HG03175 (cell line): ENCODE data around the gene CYP2A6.
"Not testable (repeated sequence)": the region's sequence is repeated elsewhere in the genome, so short reads cannot be mapped to it uniquely, and the experiment has no call there.

Experiments used
- ATAC-seq: cut with Tn5 transposase; IDR thresholded peaks from one replicate; pipeline ENCODE4 v1.9.1; 2021; ENCODE audit warnings: mild to moderate bottlenecking, moderate library complexity; ENCODE audit not compliant: unreplicated experiment

The CYP2A6 gene, protein sequence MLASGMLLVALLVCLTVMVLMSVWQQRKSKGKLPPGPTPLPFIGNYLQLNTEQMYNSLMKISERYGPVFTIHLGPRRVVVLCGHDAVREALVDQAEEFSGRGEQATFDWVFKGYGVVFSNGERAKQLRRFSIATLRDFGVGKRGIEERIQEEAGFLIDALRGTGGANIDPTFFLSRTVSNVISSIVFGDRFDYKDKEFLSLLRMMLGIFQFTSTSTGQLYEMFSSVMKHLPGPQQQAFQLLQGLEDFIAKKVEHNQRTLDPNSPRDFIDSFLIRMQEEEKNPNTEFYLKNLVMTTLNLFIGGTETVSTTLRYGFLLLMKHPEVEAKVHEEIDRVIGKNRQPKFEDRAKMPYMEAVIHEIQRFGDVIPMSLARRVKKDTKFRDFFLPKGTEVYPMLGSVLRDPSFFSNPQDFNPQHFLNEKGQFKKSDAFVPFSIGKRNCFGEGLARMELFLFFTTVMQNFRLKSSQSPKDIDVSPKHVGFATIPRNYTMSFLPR

DNA sequence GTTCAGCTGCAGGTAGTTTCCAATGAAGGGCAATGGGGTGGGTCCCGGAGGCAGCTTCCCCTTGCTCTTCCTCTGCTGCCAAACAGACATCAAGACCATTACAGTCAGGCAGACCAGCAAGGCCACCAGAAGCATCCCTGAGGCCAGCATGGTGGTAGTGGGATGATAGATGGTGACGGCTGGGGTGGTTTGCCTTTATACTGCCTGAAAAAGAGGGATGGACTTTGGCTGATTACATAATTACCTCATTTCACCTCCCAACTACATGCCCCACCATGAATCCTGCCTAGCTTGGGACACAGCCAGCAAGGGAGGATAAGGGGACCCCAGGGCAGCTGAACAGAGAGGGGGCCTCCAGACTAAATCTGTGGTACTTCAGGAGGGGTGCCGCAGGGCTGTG lies at the start of gene CYP2A6:
Gene CYP2A6 (minus strand): TSS at position 171 of the 400 bp plus-strand sequence. CDS start 21 bp downstream, at position 150.
- ATAC-seq: not testable (repeated sequence)

DNA sequence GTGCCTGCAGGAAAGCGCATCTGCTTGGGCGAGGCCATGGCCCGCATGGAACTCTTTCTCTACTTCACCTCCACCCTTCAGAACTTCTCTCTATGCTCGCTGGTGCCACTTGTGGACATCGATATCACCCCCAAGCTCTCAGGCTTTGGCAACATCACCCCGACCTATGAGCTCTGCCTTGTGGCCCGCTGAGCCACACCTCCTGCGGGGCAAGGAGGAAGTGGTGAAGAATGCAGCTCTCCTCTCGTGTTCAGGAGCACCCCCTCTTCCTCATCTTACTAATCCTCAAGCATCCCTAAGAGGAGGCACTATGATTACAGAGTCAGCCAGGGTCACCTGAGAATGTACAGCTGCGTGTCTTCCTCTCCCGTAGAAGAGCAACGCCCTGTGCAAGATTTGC lies 49.7 kb upstream of the CYP2A6 start:
- ATAC-seq: not testable (repeated sequence)

DNA sequence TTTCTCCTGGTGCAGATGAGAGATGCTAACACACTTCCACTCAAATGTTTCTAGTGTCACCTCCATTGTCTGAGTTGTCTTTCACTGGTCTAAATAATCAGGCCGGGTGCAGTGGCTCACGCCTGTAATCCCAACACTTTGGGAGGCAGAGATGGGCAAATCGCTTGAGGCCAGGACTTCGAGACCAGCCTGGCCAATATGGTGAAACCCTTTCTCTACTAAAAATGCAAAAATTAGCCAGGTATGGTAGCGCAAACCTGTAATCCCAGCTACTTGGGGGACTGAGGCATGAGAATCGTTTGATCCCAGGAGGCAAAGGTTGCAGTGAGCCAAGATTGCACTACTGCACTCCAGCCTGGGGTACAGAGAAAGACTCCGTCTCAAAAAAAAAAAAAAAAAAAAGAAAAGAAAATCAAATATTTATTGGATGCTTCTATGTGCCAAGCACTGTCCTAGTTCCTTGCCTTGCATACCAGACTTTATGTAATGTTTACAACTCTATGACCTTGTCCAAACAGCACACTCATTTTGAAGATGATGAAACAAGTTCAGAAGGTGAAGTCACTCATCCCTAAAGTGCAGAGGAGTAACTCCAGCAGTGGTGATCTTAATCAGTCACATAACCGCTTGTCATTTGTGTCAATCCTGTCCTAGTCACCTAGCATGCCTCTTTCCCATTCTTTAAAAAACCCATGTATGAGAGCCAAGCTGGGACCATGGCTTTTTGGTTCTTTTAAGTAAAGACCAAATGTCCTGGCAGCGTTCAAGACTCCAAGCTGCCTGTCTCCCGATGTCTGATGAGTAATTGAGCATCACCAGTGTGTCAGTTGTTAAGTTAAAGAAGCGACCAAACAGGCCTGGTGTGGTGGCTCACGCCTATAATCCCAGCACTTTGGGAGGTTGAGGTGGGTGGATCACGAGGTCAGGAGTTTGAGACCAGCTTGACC lies 46.9 kb upstream of the CYP2A6 start:
- ATAC-seq: not testable (repeated sequence)

DNA sequence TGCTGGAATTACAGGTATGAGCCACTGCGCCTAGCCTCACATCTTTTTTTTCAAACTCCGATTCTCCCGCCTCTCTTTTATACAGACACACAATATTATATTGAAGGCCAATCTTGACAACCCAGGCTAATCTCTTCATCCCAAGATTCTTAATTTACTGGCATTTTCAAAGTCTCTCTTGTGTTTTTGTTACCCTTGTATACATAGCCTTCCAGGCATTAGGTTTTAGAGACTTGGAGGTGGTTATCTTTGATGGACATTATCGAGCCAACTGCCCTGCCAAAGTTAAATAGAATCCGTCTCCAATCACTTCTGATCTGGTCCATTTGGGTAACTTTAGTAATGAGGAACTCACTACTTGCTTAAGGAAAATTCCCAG lies 46.2 kb upstream of the CYP2A6 start:
- no peak for ATAC-seq

DNA sequence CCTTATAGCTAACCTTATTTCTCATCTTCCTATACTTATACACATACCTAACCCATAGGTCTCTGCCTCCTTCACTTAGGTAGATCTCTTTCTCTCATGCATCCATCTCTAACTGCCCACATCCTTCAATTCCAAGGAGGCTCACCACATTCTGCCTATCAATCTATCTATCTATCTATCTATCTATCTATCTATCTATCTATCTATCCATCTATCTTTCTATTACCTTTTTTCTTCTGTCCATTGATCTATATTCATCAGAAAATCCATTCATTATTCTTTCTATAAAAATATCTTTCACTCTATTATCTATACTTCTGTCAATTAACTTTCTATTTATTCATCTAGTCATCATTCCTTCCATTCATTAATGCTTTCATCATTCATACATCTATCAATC lies 42.9 kb upstream of the CYP2A6 start:
- ATAC-seq: no peak

DNA sequence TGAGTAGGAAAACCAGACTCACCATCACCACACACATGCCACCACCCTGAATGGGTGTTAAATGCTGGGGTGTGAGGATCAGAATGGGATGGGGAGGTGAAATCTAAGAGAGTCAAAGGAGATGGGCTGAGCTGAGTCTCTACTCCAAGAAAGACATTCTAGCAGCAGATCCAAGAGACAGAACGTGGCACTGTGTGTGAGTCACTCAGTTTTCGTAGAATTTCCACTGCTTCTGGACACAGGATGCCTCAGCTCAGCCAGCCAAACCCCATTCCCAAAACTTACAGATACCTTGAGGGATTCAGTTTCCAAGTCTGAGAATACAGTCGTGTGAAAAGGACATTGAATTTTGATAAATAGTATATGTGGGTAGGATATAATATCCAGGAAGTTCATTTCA lies 39.1 kb upstream of the CYP2A6 start:
- ATAC-seq: no peak

DNA sequence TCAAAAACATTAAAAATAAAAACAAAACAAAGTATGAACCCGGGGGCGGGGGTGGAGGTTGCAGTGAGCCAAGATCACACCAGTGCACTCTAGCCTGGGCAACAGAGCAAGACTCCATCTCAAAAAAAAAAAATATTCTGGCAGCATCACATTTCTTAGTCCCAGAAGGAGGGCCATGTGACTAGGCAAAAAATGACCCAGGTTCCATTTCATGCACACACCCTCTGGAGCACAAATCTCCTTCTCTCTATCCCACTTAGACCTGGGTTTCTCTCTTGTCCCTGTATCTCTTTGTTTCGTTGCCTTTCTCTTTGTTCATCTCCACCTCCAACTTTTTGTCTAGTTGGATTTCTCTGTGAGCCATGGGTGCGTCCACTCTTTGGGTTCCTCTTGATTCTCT lies 37.9 kb upstream of the CYP2A6 start:
- no peak for ATAC-seq

DNA sequence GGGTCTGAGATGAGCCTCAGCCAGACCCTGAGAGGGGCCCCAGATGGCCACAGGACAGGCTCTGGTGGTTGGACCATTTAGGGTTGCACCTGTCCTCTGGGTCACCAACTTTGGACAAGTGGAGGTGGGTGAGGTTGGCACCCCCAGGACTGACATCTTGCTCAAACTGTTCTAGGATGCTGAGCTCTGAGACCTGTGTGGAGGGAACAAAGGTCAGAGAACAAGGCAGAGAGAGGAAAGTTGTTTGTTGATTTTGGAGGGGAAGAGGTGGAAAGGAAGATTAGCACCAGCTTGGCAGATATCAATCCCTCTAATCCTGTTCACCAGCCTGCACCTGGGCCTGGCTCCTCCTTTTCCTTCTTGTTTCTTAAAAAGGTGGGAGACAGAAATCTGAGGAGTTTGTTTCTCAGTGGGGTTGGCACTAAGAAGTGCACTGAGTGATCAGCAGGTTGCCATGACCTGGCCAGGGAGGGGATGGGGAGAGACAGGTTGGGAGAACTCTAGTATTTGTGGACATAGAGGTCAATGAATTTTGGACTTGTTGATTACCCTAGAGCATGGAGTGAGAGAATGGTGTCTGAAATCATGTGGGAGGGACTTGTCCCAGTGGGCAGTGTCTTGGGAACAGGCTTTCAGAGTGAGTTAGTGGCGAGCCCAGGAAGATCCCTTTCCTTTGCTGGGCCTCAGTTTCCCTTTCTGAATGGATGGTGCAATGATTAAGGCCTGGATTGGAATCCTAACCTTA lies 34.1 kb upstream of the CYP2A6 start:
- ATAC-seq: not testable (repeated sequence)

DNA sequence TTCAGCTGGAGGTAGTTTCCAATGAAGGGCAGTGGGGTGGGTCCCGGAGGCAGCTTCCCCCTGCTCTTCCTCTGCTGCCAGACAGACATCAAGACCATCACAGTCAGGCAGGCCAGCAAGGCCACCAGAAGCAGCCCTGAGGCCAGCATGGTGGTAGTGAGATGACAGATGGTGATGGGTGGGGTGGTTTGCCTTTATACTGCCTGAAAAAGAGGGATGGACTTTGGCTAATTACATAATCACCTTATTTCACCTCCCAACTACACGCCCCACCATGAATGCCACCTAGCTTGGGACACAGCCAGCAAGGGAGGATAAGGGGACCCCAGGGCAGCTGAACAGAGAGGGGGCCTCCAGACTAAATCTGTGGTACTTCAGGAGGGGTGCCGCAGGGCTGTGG lies 31.8 kb upstream of the CYP2A6 start, which contains the start of gene CYP2A7:
Gene CYP2A7 (minus strand): TSS at position 170 of the 400 bp plus-strand sequence. CDS start 21 bp downstream, at position 149.
- not testable (repeated sequence) for ATAC-seq

DNA sequence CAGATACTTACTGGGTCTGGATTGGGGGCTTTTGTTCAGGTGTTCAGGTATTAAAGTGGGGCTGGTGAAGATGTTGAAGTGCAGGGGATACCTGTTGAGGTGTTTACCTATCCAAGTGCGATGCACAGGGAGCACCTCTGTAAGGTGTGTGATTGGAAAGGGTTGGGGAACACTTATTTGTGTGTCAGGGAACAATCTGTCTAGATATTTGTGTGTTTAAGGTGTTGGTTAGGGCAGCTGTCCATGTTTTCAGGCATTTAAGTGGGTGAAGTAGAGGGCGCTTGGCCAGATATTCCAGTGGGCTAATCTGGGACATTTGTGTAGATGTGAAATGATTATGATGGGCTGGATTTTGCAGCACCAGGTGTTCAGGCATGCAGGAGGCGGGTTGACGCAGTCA lies 29.1 kb upstream of the CYP2A6 start:
- not testable (repeated sequence) for ATAC-seq

DNA sequence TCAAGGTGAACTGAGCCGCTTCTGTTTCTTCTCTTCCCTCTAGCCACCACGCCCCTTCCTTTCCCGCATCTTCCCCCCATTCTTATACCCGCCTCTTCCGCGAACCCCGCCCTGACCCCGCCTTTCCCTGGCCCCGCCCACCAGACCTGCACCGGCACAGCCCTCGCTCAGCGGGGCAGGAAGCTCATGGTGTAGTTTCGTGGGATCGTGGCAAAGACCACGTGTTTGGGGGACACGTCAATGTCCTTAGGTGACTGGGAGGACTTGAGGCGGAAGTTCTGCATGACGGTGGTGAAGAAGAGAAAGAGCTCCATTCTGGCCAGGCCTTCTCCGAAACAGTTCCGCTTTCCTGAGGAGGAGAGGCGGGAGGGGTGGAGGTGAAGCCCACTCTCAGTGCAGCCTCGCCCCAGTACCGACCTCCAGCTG lies 25.3 kb upstream of the CYP2A6 start:
- ATAC-seq: not testable (repeated sequence)

DNA sequence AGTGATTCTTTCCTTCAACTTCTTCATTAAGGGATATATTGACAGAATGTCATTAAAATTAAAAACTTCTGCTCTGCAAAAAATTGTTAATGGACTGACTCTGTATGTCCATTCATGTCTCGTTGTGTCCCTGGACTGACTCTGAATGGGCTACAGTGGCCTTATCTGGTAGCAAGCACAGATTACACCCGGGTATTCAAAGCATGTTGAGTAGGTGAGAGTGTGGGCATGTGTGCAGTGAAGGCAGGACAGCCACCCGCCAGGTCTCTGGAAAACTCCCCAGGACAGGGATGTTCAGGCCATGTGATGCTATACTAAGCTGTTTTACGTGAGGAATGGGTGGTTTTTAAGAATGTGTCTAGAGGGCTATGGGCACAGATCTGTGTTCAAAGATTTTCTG lies 24.6 kb upstream of the CYP2A6 start:
- ATAC-seq: not testable (repeated sequence)

DNA sequence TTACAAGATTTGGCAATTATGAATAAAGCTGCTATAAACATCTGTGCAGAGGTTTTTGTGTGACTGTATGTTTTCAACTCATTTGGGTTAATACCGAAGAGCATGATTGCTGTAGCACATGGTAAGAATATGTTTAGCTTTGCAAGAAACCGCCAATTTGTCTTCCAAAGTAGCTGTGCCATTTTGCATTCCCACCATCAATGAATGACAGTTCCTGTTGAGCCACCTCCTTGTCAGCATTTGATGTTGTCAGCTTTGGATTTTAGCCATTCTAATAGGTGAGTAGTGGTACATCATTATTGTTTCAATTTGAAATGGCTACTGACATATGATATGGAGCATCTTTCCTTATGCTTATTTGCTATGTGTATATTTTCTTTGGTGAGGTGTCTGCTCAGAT lies 23.6 kb upstream of the CYP2A6 start:
- not testable (repeated sequence) for ATAC-seq

DNA sequence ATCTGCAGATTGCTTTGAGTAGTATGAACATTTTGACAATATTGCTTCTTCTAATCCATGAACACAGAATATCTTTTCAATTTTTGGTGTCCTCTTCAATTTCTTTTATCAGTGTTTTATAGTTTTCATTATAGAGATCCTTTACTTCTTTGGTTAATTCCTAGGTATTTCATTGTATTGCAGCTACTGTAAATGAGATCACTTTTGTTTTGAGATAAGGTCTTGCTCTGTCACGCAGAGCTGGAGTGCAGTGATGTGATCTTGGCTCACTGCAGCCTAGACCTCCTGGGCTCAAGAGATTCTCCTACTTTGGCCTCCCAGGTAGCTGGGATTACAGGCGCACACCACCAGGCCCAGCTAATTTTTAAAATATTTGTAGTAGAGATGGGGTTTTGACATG lies 22.0 kb upstream of the CYP2A6 start:
- no peak for ATAC-seq

DNA sequence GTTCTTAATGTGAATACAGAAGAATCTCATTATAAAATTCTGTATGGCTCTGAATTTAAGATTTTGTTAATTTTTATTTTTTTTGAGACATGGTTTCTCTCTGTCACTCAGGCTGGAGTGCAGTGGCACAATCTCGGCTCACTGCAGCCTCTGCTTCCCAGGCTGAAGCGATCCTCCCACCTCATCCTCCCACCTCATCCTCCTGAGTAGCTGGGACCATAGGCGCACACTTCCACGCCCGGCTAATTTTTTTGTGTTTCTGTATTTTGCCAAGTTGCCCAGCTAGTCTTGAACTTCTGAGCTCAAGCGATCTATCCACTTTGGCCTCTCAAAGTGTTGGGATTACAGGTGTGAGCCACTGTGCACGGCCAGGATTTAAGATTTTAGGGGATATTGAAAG lies 17.5 kb upstream of the CYP2A6 start:
- no peak for ATAC-seq

DNA sequence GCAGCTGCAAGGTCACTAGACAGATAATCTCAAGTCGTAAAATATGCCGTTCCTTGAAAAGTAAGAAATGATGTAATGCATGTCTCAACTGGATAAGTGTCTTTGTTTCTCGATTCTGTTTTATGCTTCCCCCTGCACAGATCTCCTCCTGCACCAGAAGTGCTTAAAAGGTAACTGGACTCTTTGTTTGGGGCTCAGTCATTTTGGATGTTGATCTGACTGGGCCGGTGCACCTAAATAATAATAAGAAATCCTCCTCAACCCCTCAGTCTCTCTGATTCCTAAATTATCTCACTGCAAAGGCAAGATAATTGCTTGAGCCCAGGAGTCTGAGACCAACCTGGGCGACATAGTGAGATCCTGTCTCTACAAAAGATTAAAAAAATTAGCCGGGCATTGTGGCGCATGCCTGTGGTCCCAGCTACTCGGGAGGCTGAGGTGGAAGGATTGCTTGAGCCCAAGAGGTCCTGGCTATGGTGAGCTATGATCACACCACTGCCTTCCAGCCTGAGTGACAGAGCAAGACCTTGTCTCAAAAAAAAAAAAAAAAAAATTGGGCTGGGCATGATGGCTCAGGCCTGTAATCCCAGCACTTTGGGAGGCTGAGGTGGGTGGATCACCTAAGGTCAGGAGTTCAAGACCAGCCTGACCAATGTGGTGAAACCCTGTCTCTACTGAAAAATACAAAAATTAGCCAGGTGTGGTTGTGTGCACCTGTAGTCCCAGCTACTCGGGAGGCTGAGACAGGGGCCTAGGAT lies 14.7 kb upstream of the CYP2A6 start:
- ATAC-seq: not testable (repeated sequence)

DNA sequence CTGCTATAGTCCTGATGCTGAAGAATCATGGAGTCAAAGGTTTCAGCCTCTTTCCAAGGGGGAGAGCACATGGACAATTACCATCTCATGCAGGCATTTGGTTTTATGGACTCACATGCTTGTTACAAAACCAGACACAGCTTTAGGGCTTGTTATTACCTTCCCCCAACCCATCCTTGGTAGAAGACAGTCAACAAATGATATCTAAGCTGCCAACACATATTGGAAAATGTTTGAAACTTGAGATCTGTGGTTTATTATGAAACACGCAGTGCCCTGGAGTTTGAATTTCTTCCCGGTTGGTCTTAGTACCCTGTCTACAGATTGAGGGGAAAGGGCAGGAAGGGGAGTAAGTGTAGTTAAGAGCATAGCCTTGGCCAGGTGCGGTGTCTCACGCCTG lies 12.5 kb upstream of the CYP2A6 start:
- ATAC-seq: no peak

DNA sequence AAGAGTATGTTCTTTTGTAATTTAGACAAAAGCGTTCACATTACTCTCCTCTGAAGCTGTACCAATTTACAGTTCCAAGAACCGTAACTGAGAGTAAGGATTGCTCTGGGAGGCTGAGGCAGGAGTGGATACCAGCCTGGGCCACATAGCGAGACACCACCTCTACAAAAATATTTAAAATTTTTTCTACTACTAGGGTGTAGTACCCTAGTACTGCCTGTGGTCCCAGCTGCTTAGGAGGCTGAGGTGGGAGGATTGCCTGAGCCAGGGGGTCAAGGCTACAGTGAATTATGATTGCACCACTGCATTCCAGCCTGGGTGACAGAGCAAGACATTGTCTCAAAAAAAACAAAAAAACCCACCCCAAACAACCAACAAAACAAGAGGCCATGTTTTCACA lies 12.1 kb upstream of the CYP2A6 start:
- ATAC-seq: no peak

DNA sequence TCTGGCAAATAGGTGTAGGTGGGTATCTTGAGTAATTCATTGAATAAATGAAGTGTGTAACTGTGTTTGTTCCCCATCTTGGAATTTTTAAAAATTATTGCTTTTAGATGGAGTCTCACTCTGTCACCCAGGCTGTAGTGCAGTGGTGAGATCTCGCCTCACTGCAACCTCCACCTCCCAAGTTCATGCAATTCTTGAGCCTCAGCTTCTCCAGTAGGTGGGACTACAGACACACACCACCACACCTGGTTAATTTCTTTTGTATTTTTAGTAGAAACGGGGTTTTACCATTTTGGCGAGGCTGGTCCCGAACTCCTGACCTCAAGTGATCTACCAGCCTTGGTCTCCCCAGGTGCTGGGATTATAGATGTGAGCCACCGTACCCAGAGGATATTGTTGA lies 7.9 kb upstream of the CYP2A6 start:
- ATAC-seq: no peak
